ENCODE data around the gene TSLP. TPM values are rescaled to one million over a fixed set of nuclear protein-coding genes. Genes with fewer than 3 reads are reported as not detected.

The TSLP gene
- total and polyA plus RNA-seq, 2 of the 8 experiments (the other 6 are each of a cell fraction or from before 2014, with no cell fraction given): 0.39 to 1.9 TPM

DNA sequence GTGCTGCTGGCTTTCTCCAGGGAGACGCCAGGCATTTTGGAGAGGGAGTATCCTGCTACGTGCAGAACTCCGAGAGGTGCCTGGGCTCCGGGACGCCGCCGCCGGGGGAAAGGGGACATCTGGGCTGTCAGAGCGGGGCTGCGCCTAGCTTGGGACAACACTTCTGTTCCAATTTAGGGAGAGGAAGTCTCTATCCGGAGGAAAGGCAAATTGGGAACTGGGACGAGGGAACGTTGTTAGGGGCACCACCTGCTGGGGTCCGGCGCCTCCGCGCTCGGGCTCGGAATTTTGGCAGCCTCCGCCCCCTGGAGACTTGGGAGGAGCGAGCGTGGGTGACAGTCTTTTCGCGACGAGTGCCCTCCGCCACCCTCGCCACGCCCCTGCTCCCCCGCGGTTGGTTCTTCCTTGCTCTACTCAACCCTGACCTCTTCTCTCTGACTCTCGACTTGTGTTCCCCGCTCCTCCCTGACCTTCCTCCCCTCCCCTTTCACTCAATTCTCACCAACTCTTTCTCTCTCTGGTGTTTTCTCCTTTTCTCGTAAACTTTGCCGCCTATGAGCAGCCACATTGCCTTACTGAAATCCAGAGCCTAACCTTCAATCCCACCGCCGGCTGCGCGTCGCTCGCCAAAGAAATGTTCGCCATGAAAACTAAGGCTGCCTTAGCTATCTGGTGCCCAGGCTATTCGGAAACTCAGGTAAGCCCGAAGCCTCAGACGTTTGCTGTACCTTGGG lies 1.6 kb downstream of the TSLP start (continued):
- TF ChIP-seq MAX (IDR thresholded peaks at IDR 0.05) (peak; percentile 16; the same call in 1 of the 2 replicates), SP4 (IDR thresholded peaks at IDR 0.05; ENCODE audit: low read length) (no peak), MAFK (IDR thresholded peaks at IDR 0.05; ENCODE audit: low read depth, low read length) (no peak), KDM1A (IDR thresholded peaks at IDR 0.05; ENCODE audit: borderline replicate concordance, low read length) (no peak), TBP (IDR thresholded peaks at IDR 0.05; ENCODE audit: low read depth, low read length) (no peak), SP1 (IDR thresholded peaks at IDR 0.05; ENCODE audit: low read depth, low read length) (no peak), CEBPB (IDR thresholded peaks at IDR 0.05; ENCODE audit: low read depth, low read length) (no peak), YY1 (IDR thresholded peaks at IDR 0.05; ENCODE audit: low read depth, low read length) (peak; percentile 46; the same call in 1 of the 2 replicates), CBX8 (IDR thresholded peaks at IDR 0.05; ENCODE audit: borderline replicate concordance, low read depth, low read length) (no peak), GABPA (IDR thresholded peaks at IDR 0.05; ENCODE audit: borderline replicate concordance, insufficient read depth, low read length) (no peak), NANOG (IDR thresholded peaks at IDR 0.05; ENCODE audit: insufficient read depth, low read depth, low read length, poor library complexity, severe bottlenecking) (no peak), CREB1 (IDR thresholded peaks at IDR 0.05) (no peak; the same call in 1 of the 2 replicates), PHF8 (conservative IDR thresholded peaks at IDR 0.05; ENCODE audit: low read depth, low read length) (peak; percentile 27; the same call in 1 of the 2 replicates), SUZ12 (IDR thresholded peaks at IDR 0.05; ENCODE audit: low read length) (peak; percentile 57; the same call in 1 of the 2 replicates), CHD2 (IDR thresholded peaks at IDR 0.05; ENCODE audit: low read length) (no peak), JUND (IDR thresholded peaks at IDR 0.05; ENCODE audit: low read length) (no peak), HDAC6 (IDR thresholded peaks at IDR 0.05; ENCODE audit: low read depth, low read length) (no peak), EGR1 (IDR thresholded peaks at IDR 0.05; ENCODE audit: borderline replicate concordance, low read depth, low read length) (no peak), BCL11A (IDR thresholded peaks at IDR 0.05; ENCODE audit: low read depth in 2 of 2, low read length in 2 of 2) (no peak)
- TF ChIP-seq, protein P1, sequence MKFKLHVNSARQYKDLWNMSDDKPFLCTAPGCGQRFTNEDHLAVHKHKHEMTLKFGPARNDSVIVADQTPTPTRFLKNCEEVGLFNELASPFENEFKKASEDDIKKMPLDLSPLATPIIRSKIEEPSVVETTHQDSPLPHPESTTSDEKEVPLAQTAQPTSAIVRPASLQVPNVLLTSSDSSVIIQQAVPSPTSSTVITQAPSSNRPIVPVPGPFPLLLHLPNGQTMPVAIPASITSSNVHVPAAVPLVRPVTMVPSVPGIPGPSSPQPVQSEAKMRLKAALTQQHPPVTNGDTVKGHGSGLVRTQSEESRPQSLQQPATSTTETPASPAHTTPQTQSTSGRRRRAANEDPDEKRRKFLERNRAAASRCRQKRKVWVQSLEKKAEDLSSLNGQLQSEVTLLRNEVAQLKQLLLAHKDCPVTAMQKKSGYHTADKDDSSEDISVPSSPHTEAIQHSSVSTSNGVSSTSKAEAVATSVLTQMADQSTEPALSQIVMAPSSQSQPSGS (IDR thresholded peaks at IDR 0.05; ENCODE audit: low read length): no peak
- TF ChIP-seq, protein P2, sequence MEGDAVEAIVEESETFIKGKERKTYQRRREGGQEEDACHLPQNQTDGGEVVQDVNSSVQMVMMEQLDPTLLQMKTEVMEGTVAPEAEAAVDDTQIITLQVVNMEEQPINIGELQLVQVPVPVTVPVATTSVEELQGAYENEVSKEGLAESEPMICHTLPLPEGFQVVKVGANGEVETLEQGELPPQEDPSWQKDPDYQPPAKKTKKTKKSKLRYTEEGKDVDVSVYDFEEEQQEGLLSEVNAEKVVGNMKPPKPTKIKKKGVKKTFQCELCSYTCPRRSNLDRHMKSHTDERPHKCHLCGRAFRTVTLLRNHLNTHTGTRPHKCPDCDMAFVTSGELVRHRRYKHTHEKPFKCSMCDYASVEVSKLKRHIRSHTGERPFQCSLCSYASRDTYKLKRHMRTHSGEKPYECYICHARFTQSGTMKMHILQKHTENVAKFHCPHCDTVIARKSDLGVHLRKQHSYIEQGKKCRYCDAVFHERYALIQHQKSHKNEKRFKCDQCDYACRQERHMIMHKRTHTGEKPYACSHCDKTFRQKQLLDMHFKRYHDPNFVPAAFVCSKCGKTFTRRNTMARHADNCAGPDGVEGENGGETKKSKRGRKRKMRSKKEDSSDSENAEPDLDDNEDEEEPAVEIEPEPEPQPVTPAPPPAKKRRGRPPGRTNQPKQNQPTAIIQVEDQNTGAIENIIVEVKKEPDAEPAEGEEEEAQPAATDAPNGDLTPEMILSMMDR (IDR thresholded peaks at IDR 0.05; ENCODE audit: control extremely low read depth in 1 of 3, insufficient read depth in 1 of 3, low read depth in 1 of 3, low read length in 3 of 3): no peak
